ENCODE results near the gene SLC8A3. TPM values are rescaled to one million over a fixed set of nuclear protein-coding genes. Genes with fewer than 3 reads are reported as not detected.

The SLC8A3 gene
- total and polyA plus RNA-seq, 10 of the 15 experiments (the other 5 are each of a cell fraction or from before 2014, with no cell fraction given): 0.04 to 0.17 (median 0.13) TPM; not detected in 3

DNA sequence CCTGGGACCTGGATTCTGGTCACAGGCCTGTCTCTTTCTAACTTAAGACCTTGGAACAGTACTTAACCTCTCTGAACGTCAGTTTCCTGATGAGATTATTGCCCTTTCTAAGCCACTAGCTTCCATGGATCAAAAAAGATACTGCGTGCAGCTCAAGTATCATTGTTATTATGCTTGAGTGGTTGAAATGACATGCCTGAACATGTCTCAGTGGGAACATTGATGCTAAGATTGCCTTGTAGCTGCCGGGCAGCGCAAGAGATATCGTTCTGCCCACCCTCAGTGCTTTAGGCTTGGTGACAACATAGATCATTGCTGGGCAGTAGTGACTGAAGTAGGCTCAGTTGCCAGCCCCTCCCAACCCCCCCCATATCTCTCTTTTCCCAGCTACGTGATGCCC lies 177.7 kb downstream of the SLC8A3 start:
- Histone ChIP-seq H3K27ac (ENCODE audit: control insufficient read depth, insufficient read depth) (no peak overlapping the region), H3K36me3 (ENCODE audit: control insufficient read depth in 2 of 2, insufficient read depth in 2 of 2, low read length in 1 of 2) (no peaks in the 10 kb centered on the region), H3K4me1 (ENCODE audit: control insufficient read depth, insufficient read depth, low read length) (peaks cover 24% of the 10 kb centered on the region), H3K9me3 (replicated peaks; ENCODE audit: control insufficient read depth, insufficient read depth, low read length) (no peaks in the 10 kb centered on the region; the same call in 2 of the 3 replicates), H3K27me3 (replicated peaks in 1 of 2; ENCODE audit: control insufficient read depth in 2 of 2, insufficient read depth in 2 of 2, low read length in 1 of 2) (no peaks in the 10 kb centered on the region), H3K4me2 (ENCODE audit: control insufficient read depth, insufficient read depth) (no peak overlapping the region), H3K9ac (ENCODE audit: control insufficient read depth, insufficient read depth, low read length) (no peak overlapping the region), H4K20me1 (ENCODE audit: control insufficient read depth, insufficient read depth) (no peaks in the 10 kb centered on the region), H2AFZ (ENCODE audit: control insufficient read depth, low read depth, low read length) (peak overlapping the region; percentile 60), H3K4me3 (no peak overlapping the region), H3K79me2 (ENCODE audit: control insufficient read depth, insufficient read depth, low read length) (no peaks in the 10 kb centered on the region)
- ATAC-seq (no peak), DNase-seq (ENCODE audit: low read depth, low spot score) (no peak), FAIRE-seq (no peak)
- in situ Hi-C loops (cut with MboI) (no loop called here), intact Hi-C loops (cut with micrococcal nuclease; ENCODE audit: unreplicated experiment) (loop anchor here (5.0 kb wide), 2 partner anchors 134 to 279 kb away; partner anchors contain the start of gene SMOC1)
- RAD21 ChIA-PET (ENCODE audit: unreplicated experiment): no interaction called here
- TF ChIP-seq NR2C1 (IDR thresholded peaks at IDR 0.05) (no peak), HDAC2 (IDR thresholded peaks at IDR 0.05) (no peak), HCFC1 (IDR thresholded peaks at IDR 0.05; ENCODE audit: low read length) (no peak), IKZF2 (IDR thresholded peaks at IDR 0.05) (no peak), YY1 (IDR thresholded peaks at IDR 0.05; ENCODE audit: low read depth, low read length) (no peak)
- TF ChIP-seq, protein P1, sequence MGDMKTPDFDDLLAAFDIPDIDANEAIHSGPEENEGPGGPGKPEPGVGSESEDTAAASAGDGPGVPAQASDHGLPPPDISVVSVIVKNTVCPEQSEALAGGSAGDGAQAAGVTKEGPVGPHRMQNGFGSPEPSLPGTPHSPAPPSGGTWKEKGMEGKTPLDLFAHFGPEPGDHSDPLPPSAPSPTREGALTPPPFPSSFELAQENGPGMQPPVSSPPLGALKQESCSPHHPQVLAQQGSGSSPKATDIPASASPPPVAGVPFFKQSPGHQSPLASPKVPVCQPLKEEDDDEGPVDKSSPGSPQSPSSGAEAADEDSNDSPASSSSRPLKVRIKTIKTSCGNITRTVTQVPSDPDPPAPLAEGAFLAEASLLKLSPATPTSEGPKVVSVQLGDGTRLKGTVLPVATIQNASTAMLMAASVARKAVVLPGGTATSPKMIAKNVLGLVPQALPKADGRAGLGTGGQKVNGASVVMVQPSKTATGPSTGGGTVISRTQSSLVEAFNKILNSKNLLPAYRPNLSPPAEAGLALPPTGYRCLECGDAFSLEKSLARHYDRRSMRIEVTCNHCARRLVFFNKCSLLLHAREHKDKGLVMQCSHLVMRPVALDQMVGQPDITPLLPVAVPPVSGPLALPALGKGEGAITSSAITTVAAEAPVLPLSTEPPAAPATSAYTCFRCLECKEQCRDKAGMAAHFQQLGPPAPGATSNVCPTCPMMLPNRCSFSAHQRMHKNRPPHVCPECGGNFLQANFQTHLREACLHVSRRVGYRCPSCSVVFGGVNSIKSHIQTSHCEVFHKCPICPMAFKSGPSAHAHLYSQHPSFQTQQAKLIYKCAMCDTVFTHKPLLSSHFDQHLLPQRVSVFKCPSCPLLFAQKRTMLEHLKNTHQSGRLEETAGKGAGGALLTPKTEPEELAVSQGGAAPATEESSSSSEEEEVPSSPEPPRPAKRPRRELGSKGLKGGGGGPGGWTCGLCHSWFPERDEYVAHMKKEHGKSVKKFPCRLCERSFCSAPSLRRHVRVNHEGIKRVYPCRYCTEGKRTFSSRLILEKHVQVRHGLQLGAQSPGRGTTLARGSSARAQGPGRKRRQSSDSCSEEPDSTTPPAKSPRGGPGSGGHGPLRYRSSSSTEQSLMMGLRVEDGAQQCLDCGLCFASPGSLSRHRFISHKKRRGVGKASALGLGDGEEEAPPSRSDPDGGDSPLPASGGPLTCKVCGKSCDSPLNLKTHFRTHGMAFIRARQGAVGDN (IDR thresholded peaks at IDR 0.05): no peak
- TF ChIP-seq, protein P2, sequence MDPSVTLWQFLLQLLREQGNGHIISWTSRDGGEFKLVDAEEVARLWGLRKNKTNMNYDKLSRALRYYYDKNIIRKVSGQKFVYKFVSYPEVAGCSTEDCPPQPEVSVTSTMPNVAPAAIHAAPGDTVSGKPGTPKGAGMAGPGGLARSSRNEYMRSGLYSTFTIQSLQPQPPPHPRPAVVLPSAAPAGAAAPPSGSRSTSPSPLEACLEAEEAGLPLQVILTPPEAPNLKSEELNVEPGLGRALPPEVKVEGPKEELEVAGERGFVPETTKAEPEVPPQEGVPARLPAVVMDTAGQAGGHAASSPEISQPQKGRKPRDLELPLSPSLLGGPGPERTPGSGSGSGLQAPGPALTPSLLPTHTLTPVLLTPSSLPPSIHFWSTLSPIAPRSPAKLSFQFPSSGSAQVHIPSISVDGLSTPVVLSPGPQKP (IDR thresholded peaks at IDR 0.05; ENCODE audit: low read depth, low read length): no peak
- CTCF ChIA-PET: interaction anchor here (0.9 to 3.5 kb wide), 4 partner anchors 10 to 192 kb away, joined by 3 to 22 read pairs (median 16); no protein-coding TSS in a partner anchor
- SMC1A ChIA-PET (ENCODE audit: uncharacterized antibody, unreplicated experiment): interaction anchor here (1.7 kb wide), 1 partner anchor 61 kb away, joined by 4 read pairs; no protein-coding TSS in a partner anchor
- 85% methylated on average over 6 of the region's 6 CpGs for WGBS (ENCODE audit: insufficient coverage, insufficient replicate concordance, low lambda C conversion rate, missing lambda C conversion rate)
- BruUV-seq (replicated peaks): no TSS peak
- POLR2A ChIA-PET: no interaction called here
